ENCODE data around the gene BRICD5. TPM values are rescaled to one million over a fixed set of nuclear protein-coding genes. Genes with fewer than 3 reads are reported as not detected.

Gene BRICD5
- total RNA-seq, 2 experiments from 2014 or later, result 8.0 to 8.8 TPM

DNA sequence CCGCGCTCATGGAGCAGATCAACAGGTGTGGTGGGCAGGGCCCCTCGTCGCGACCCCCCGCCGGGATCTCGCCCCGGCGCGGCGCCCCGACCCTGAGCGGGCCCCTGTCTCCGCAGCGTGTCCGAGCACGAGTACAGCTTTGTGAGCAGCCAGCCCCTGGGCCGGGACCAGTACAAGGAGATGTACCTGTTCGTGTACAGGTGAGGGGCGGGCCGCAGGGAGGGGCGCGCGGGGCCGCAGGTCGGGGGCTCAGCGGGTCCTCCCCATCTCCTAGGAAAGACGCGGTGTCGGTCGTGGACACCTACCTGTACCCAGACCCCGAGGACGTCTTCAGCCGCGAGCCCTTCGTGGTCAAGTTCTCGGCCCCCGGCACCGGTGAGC lies 26.4 kb upstream of the BRICD5 start:
- Mint-ChIP-seq H3K4me1 (peaks cover 2% of the 10 kb centered on the region), H3K27ac (no peak overlapping the region), H3K4me3 (no peak overlapping the region), H3K9me3 (ENCODE audit: low read depth) (no peaks in the 10 kb centered on the region), H3K36me3 (ENCODE audit: low read depth) (peaks cover 10% of the 10 kb centered on the region), H3K27me3 (peaks cover 2% of the 10 kb centered on the region)
- CTCF ChIA-PET, result no interaction called here
- no peak for DNase-seq
- POLR2A ChIA-PET, result no interaction called here
- no peak for ATAC-seq
- intact Hi-C loops (cut with DNase I, micrococcal nuclease), result no loop called here

GRCh38 chr16:2236337-2237101 lies 25.9 kb upstream of the BRICD5 start, which contains the start of gene DNASE1L2:
Gene DNASE1L2 (plus strand): TSS chr16:2236444. CDS start chr16:2236817, 373 bp downstream.
- DNase-seq (no peak), ATAC-seq (peak; percentile 23)
- Mint-ChIP-seq H3K4me3 (no peak within 1 kb of the TSS), H3K4me1 (peaks cover 2% of the 10 kb centered on the region), H3K9me3 (ENCODE audit: low read depth) (no peaks in the 10 kb centered on the region), H3K36me3 (ENCODE audit: low read depth) (peaks cover 13% of the 10 kb centered on the region), H3K27me3 (peaks cover 2% of the 10 kb centered on the region), H3K27ac (no peak within 1 kb of the TSS)
- intact Hi-C loops (cut with DNase I, micrococcal nuclease), result no loop called here
- ChIA-PET POLR2A (no interaction called here), CTCF (no interaction called here)

- no peak for DNase-seq
- no peak overlapping the region for H3K27ac Mint-ChIP-seq
- H3K36me3 Mint-ChIP-seq (ENCODE audit: low read depth), result peaks cover 13% of the 10 kb centered on the region
- H3K4me1 Mint-ChIP-seq, result peaks cover 2% of the 10 kb centered on the region
- ChIA-PET CTCF (no interaction called here), POLR2A (no interaction called here)
- H3K9me3 Mint-ChIP-seq (ENCODE audit: low read depth), result no peaks in the 10 kb centered on the region
- no peak for ATAC-seq
- peaks cover 2% of the 10 kb centered on the region for H3K27me3 Mint-ChIP-seq
- no peak overlapping the region for H3K4me3 Mint-ChIP-seq
- intact Hi-C loops (cut with DNase I, micrococcal nuclease), result no loop called here
Observed at GRCh38 chr16:2235695-2236336, 25.2 kb upstream of the BRICD5 start.

- H3K4me1 Mint-ChIP-seq, result peaks cover 2% of the 10 kb centered on the region
- no peak overlapping the region for H3K27ac Mint-ChIP-seq
- ChIA-PET CTCF (no interaction called here), POLR2A (no interaction called here)
- H3K36me3 Mint-ChIP-seq (ENCODE audit: low read depth), result peaks cover 14% of the 10 kb centered on the region
- no peaks in the 10 kb centered on the region for H3K9me3 Mint-ChIP-seq (ENCODE audit: low read depth)
- H3K4me3 Mint-ChIP-seq, result no peak overlapping the region
- no peak for ATAC-seq
- peaks cover 2% of the 10 kb centered on the region for H3K27me3 Mint-ChIP-seq
- intact Hi-C loops (cut with DNase I, micrococcal nuclease), result no loop called here
- no peak for DNase-seq
Observed at GRCh38 chr16:2235234-2235651, 24.6 kb upstream of the BRICD5 start.

- Mint-ChIP-seq H3K9me3 (ENCODE audit: low read depth) (no peaks in the 10 kb centered on the region), H3K36me3 (ENCODE audit: low read depth) (peaks cover 19% of the 10 kb centered on the region), H3K27me3 (peaks cover 2% of the 10 kb centered on the region), H3K27ac (no peak overlapping the region), H3K4me1 (peaks cover 2% of the 10 kb centered on the region), H3K4me3 (no peak overlapping the region)
- intact Hi-C loops (cut with DNase I, micrococcal nuclease), result no loop called here
- DNase-seq (no peak), ATAC-seq (no peak)
- POLR2A ChIA-PET, result no interaction called here
- CTCF ChIA-PET, result no interaction called here
Observed at GRCh38 chr16:2234813-2235170, 24.1 kb upstream of the BRICD5 start.

DNA sequence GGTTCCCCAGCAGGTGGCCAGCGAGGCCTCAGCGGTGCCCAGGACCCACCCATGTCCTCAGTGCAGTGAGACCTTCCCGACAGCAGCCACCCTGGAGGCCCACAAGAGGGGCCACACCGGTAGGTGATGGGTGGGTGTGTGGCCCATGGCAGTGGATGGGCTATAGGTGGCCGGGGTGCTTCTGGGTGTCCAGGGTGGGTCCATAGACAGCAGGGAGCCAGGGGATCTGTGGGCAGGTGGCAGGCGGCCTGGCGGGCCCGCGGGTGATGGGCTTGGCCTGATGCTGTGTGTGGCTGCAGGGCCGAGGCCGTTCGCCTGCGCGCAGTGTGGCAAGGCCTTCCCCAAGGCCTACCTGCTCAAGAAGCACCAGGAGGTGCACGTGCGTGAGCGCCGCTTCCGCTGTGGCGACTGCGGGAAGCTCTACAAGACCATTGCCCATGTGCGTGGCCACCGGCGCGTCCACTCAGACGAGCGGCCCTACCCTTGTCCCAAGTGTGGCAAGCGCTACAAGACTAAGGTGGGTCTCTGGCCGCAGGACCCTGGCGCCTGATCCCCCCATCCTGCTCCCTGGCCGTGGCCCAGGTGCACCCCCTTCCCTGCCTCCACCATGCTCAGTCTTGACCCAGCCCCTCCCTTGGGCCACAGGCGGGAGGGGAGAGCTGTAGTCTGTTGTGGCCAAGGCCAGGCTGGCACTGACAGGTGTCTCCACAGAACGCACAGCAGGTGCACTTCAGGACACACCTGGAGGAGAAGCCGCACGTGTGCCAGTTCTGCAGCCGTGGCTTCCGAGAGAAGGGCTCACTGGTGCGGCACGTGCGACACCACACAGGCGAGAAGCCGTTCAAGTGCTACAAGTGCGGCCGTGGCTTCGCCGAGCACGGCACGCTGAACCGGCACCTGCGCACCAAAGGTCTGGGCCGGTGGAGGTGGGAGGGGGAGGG lies 23.5 kb upstream of the BRICD5 start:
- DNase-seq (no peak), ATAC-seq (no peak)
- no peak overlapping the region for H3K27ac Mint-ChIP-seq
- peaks cover 2% of the 10 kb centered on the region for H3K27me3 Mint-ChIP-seq
- H3K9me3 Mint-ChIP-seq (ENCODE audit: low read depth), result no peaks in the 10 kb centered on the region
- ChIA-PET CTCF (no interaction called here), POLR2A (interaction anchor here (1.4 kb wide), 1 partner anchor 18 kb away, joined by 4 read pairs; the partner anchor contains the start of gene ECI1)
- H3K4me3 Mint-ChIP-seq, result no peak overlapping the region
- peaks cover 20% of the 10 kb centered on the region for H3K36me3 Mint-ChIP-seq (ENCODE audit: low read depth)
- intact Hi-C loops (cut with DNase I, micrococcal nuclease), result no loop called here
- H3K4me1 Mint-ChIP-seq, result peaks cover 2% of the 10 kb centered on the region

GRCh38 chr16:2233046-2233775 lies 22.5 kb upstream of the BRICD5 start:
- intact Hi-C loops (cut with DNase I, micrococcal nuclease), result no loop called here
- H3K9me3 Mint-ChIP-seq (ENCODE audit: low read depth), result no peaks in the 10 kb centered on the region
- H3K36me3 Mint-ChIP-seq (ENCODE audit: low read depth), result peaks cover 20% of the 10 kb centered on the region
- ATAC-seq (no peak), DNase-seq (no peak)
- H3K27me3 Mint-ChIP-seq, result peaks cover 2% of the 10 kb centered on the region
- CTCF ChIA-PET, result no interaction called here
- H3K4me3 Mint-ChIP-seq, result no peak overlapping the region
- H3K27ac Mint-ChIP-seq, result no peak overlapping the region
- POLR2A ChIA-PET, result interaction anchor here (1.4 kb wide), 1 partner anchor 18 kb away, joined by 4 read pairs; the partner anchor contains the start of gene ECI1
- peaks cover 2% of the 10 kb centered on the region for H3K4me1 Mint-ChIP-seq

DNA sequence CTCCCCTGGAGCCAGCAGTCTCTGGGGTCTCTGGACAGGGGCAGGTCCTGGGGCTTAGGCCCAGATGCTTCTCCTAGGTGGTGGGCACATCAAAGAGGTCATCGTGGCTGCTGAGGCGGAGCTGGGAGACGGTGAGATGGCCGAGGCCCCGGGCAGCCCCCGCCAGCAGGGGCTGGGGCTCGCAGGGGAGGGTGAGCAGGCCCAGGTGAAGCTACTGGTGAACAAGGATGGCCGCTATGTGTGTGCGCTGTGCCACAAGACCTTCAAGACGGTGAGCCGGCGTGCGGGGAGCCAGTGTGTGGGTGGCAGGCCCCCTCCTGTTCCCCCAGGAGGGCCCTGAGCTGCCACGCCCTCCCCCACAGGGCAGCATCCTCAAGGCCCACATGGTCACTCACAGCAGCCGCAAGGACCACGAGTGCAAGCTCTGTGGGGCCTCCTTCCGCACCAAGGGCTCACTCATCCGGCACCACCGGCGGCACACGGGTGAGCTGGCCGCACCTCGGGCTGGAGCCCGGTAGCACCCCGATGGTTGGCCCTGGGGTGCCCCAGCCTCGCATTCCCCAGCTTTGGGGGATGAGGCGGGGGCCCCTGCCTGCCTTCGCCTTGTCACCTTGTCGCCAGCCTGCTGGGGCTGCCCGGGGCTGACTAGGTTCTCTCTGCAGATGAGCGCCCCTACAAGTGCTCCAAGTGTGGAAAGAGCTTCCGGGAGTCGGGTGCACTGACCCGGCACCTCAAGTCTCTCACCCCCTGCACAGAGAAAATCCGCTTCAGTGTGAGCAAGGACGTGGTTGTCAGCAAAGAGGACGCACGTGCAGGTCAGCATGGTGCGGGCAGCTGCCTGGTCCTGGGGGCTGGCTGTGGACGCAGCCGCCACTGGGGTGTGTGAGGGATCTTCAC lies 21.7 kb upstream of the BRICD5 start:
- Mint-ChIP-seq H3K9me3 (ENCODE audit: low read depth) (no peaks in the 10 kb centered on the region), H3K4me3 (no peak overlapping the region), H3K4me1 (peaks cover 2% of the 10 kb centered on the region), H3K36me3 (ENCODE audit: low read depth) (peaks cover 23% of the 10 kb centered on the region), H3K27ac (no peak overlapping the region), H3K27me3 (peaks cover 2% of the 10 kb centered on the region)
- ChIA-PET POLR2A (interaction anchor here (1.4 kb wide), 1 partner anchor 19 kb away, joined by 4 read pairs; the partner anchor contains the start of gene ECI1), CTCF (no interaction called here)
- no peak for DNase-seq
- intact Hi-C loops (cut with DNase I, micrococcal nuclease), result no loop called here
- no peak for ATAC-seq

- Mint-ChIP-seq H3K4me3 (no peak overlapping the region), H3K4me1 (peaks cover 4% of the 10 kb centered on the region), H3K27me3 (peaks cover 2% of the 10 kb centered on the region), H3K9me3 (ENCODE audit: low read depth) (no peaks in the 10 kb centered on the region), H3K27ac (no peak overlapping the region), H3K36me3 (ENCODE audit: low read depth) (peaks cover 26% of the 10 kb centered on the region)
- ATAC-seq (no peak), DNase-seq (no peak)
- intact Hi-C loops (cut with DNase I, micrococcal nuclease), result no loop called here
- POLR2A ChIA-PET, result no interaction called here
- CTCF ChIA-PET, result interaction anchor here (0.6 to 0.7 kb wide), 2 partner anchors 148 to 187 kb away, joined by 3 read pairs; no protein-coding TSS in a partner anchor
Observed at GRCh38 chr16:2231016-2231931, 20.6 kb upstream of the BRICD5 start.

GRCh38 chr16:2230376-2230775 lies 19.7 kb upstream of the BRICD5 start:
- ATAC-seq (no peak), DNase-seq (no peak)
- peaks cover 29% of the 10 kb centered on the region for H3K36me3 Mint-ChIP-seq (ENCODE audit: low read depth)
- H3K4me3 Mint-ChIP-seq, result no peak overlapping the region
- H3K4me1 Mint-ChIP-seq, result peaks cover 8% of the 10 kb centered on the region
- H3K27ac Mint-ChIP-seq, result no peak overlapping the region
- intact Hi-C loops (cut with DNase I, micrococcal nuclease), result no loop called here
- ChIA-PET POLR2A (no interaction called here), CTCF (interaction anchor here (0.6 kb wide), 1 partner anchor 188 kb away, joined by 3 read pairs; no protein-coding TSS in a partner anchor)
- H3K9me3 Mint-ChIP-seq (ENCODE audit: low read depth), result no peaks in the 10 kb centered on the region
- peaks cover 1% of the 10 kb centered on the region for H3K27me3 Mint-ChIP-seq

Measured in activated CD4-positive, alpha-beta T cell treated with anti-CD3 and anti-CD28 coated beads for 36 hours (primary cell).